OCI-LY1 (cell line): ENCODE measurements around the gene ADGRV1.
"Not testable (repeated sequence)": the region's sequence is repeated elsewhere in the genome, so short reads cannot be mapped to it uniquely, and the experiment has no call there.

ENCODE experiments used
- H2AFZ ChIP-seq: fragments of 200-600 bp; sonication (generic), shearing (Covaris generic); 2 replicates; pipeline ENCODE4 v1.6.0; 2014; ENCODE audit warnings: antibody characterized with exemption, mild to moderate bottlenecking, low read length
- H3F3A ChIP-seq: fragments of 200-600 bp; sonication (generic), shearing (Covaris generic); 2 replicates; pipeline ENCODE4 v1.6.0; 2014; ENCODE audit warnings: mild to moderate bottlenecking, antibody characterized with exemption, low read length, moderate library complexity; ENCODE audit not compliant: insufficient read depth
- H3K27ac ChIP-seq: fragments of 200-600 bp; sonication (generic); 2 replicates; pipeline ENCODE4 v1.5.1; 2014; ENCODE audit warnings: low read length, mixed run types, mild to moderate bottlenecking, low read depth; ENCODE audit not compliant: poor library complexity, severe bottlenecking
- H3K27me3 ChIP-seq: fragments of 200-600 bp; sonication (generic); 2 replicates; pipeline ENCODE4 v1.6.0; 2014; ENCODE audit warnings: antibody characterized with exemption, mild to moderate bottlenecking, low read length, moderate library complexity; ENCODE audit not compliant: insufficient read depth
- H3K36me3 ChIP-seq: fragments of 200-600 bp; sonication (generic); 2 replicates; pipeline ENCODE4 v1.6.1; 2014; ENCODE audit warnings: mild to moderate bottlenecking, antibody characterized with exemption, low read length, moderate library complexity, mixed read lengths; ENCODE audit not compliant: insufficient read depth
- H3K4me1 ChIP-seq: fragments of 200-600 bp; sonication (generic); 2 replicates; pipeline ENCODE4 v1.5.1; 2014; ENCODE audit warnings: mild to moderate bottlenecking, low read length, moderate library complexity; ENCODE audit not compliant: insufficient read depth, severe bottlenecking
- H3K4me2 ChIP-seq: fragments of 200-600 bp; sonication (generic), shearing (Covaris generic); 2 replicates; pipeline ENCODE4 v1.6.1; 2014; ENCODE audit warnings: low read length
- H3K4me3 ChIP-seq: fragments of 200-600 bp; sonication (generic); 2 replicates; pipeline ENCODE4 v1.5.1; 2014; ENCODE audit warnings: low read length, low read depth, mild to moderate bottlenecking, mixed read lengths; ENCODE audit not compliant: poor library complexity, severe bottlenecking
- H3K79me2 ChIP-seq: fragments of 200-600 bp; shearing (Covaris generic); 2 replicates; pipeline ENCODE4 v1.6.1; 2016; ENCODE audit warnings: mixed run types, low read length, mixed read lengths; ENCODE audit not compliant: insufficient read depth
- H3K9ac ChIP-seq: fragments of 200-600 bp; sonication (generic), shearing (Covaris generic); 2 replicates; pipeline ENCODE4 v1.6.1; 2014; ENCODE audit warnings: mild to moderate bottlenecking, low read length, mixed read lengths
- H3K9me2 ChIP-seq: fragments of 200-600 bp; sonication (generic), shearing (Covaris generic); 2 replicates; pipeline ENCODE4 v1.6.1; 2014; ENCODE audit warnings: low read depth, mild to moderate bottlenecking, low read length, mixed read lengths
- H3K9me3 ChIP-seq: fragments of 200-600 bp; shearing (Covaris generic); 2 replicates; pipeline ENCODE4 v1.6.1; 2014; ENCODE audit warnings: low read length, mixed read lengths
- H4K20me1 ChIP-seq: fragments of 200-600 bp; sonication (generic), shearing (Covaris generic); 2 replicates; pipeline ENCODE4 v1.6.0; 2016; ENCODE audit warnings: mild to moderate bottlenecking, low read length; ENCODE audit not compliant: insufficient read depth
- EZH2 ChIP-seq: fragments of 200-600 bp; sonication (generic), shearing (Covaris generic); IDR thresholded peaks from 2 replicates; pipeline ENCODE4 v1.8.0; 2017; ENCODE audit warnings: borderline replicate concordance, mixed run types, mild to moderate bottlenecking, antibody characterized with exemption, low read length, moderate library complexity, mixed read lengths
- TF ChIP-seq, protein P1 (sequence below): fragments of 200-600 bp; sonication (generic), shearing (Covaris generic); IDR thresholded peaks from 2 replicates; pipeline ENCODE4 v1.5.1; 2017; ENCODE audit warnings: mild to moderate bottlenecking, antibody characterized with exemption, low read length, moderate library complexity, mixed read lengths

The ADGRV1 gene

DNA sequence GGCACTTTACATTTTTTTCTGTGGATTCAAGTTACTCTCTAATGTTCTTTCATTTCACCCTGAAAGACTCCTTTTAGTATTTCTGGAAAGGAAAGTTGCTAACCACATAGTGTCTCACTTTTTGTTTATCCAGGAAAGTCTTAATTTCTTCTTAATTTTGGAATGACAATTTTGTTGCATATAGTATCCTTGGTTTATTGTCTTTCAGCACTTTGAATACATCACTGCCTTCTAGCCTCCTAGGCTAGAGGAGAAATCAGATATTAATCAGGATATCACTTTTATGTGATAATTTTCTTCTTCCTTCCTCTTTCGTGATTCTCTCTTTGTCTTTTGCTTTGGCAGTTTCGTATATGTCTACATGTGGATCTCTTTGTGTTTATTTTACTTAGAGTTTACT, 11.4 kb downstream of the ADGRV1 start:
- no peaks in the 10 kb centered on the region for H3K36me3 ChIP-seq
- no peak overlapping the region for H3K4me3 ChIP-seq
- no peak overlapping the region for H2AFZ ChIP-seq
- H3K79me2 ChIP-seq, result no peaks in the 10 kb centered on the region
- no peak overlapping the region for H3K4me2 ChIP-seq
- no peaks in the 10 kb centered on the region for H3K27me3 ChIP-seq
- H4K20me1 ChIP-seq, result no peaks in the 10 kb centered on the region
- no peak overlapping the region for H3K27ac ChIP-seq
- no peaks in the 10 kb centered on the region for H3F3A ChIP-seq
- H3K4me1 ChIP-seq, result no peaks in the 10 kb centered on the region
- H3K9me2 ChIP-seq, result no peaks in the 10 kb centered on the region
- H3K9ac ChIP-seq, result no peak overlapping the region
- TF ChIP-seq EZH2, result no peak
- TF ChIP-seq, protein P1, sequence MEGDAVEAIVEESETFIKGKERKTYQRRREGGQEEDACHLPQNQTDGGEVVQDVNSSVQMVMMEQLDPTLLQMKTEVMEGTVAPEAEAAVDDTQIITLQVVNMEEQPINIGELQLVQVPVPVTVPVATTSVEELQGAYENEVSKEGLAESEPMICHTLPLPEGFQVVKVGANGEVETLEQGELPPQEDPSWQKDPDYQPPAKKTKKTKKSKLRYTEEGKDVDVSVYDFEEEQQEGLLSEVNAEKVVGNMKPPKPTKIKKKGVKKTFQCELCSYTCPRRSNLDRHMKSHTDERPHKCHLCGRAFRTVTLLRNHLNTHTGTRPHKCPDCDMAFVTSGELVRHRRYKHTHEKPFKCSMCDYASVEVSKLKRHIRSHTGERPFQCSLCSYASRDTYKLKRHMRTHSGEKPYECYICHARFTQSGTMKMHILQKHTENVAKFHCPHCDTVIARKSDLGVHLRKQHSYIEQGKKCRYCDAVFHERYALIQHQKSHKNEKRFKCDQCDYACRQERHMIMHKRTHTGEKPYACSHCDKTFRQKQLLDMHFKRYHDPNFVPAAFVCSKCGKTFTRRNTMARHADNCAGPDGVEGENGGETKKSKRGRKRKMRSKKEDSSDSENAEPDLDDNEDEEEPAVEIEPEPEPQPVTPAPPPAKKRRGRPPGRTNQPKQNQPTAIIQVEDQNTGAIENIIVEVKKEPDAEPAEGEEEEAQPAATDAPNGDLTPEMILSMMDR, result no peak
- no peaks in the 10 kb centered on the region for H3K9me3 ChIP-seq

DNA sequence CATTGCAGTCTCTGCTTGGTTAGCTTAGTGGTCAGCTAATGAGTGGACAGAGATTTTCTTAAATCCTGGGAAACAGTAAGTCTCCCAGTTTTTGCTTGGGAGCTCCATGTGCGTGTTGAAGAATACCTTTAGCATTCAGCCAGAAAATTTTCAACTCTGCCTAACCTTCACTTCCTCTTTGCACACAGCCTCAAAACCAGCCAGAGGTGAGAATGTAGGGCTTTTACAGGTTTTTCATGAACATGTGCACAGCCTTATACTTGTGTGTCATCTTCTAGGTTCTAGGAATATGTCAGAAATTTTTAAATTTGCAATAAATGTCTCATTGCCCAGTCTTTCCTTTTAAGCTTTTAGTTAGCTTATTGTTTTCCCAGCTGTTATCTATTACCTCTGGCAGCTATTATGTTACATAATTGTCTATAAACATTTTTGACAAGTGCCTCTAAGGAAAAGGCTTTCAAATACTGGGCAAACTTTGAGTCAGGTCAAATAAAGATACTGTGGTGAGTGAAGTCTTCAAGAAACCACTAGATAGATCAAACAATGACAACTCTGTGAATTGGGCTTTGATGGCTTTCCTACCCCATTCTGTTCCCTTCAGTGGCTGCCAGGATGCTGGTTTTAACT, 12.7 kb downstream of the ADGRV1 start:
- Histone ChIP-seq H3K27me3 (no peaks in the 10 kb centered on the region), H3K79me2 (no peaks in the 10 kb centered on the region)

GRCh38 chr5:90575712-90576111, 17.1 kb downstream of the ADGRV1 start:
- H3K9me3 ChIP-seq, result no peaks in the 10 kb centered on the region
- H3K27ac ChIP-seq, result no peak overlapping the region
- H3K4me1 ChIP-seq, result no peaks in the 10 kb centered on the region
- no peak overlapping the region for H3K9ac ChIP-seq
- no peaks in the 10 kb centered on the region for H3K27me3 ChIP-seq
- no peaks in the 10 kb centered on the region for H3F3A ChIP-seq
- no peak overlapping the region for H2AFZ ChIP-seq
- H3K4me3 ChIP-seq, result no peak overlapping the region
- no peak overlapping the region for H3K4me2 ChIP-seq
- H3K36me3 ChIP-seq, result no peaks in the 10 kb centered on the region
- no peaks in the 10 kb centered on the region for H3K9me2 ChIP-seq
- TF ChIP-seq, protein P1, result no peak
- no peak for TF ChIP-seq EZH2
- no peaks in the 10 kb centered on the region for H3K79me2 ChIP-seq
- no peaks in the 10 kb centered on the region for H4K20me1 ChIP-seq

More for the DNA sequence above, 12.7 kb downstream of the ADGRV1 start:
- no peak overlapping the region for H3K4me2 ChIP-seq
- no peaks in the 10 kb centered on the region for H4K20me1 ChIP-seq
- TF ChIP-seq EZH2, result no peak
- TF ChIP-seq, protein P1, result no peak
- H3K9me2 ChIP-seq, result no peaks in the 10 kb centered on the region
- no peak overlapping the region for H3K4me3 ChIP-seq
- H3K9ac ChIP-seq, result no peak overlapping the region
- H3K9me3 ChIP-seq, result no peaks in the 10 kb centered on the region
- H3K36me3 ChIP-seq, result no peaks in the 10 kb centered on the region
- no peak overlapping the region for H3K27ac ChIP-seq
- no peak overlapping the region for H2AFZ ChIP-seq
- H3K4me1 ChIP-seq, result no peaks in the 10 kb centered on the region
- H3F3A ChIP-seq, result no peaks in the 10 kb centered on the region

- H3K4me3 ChIP-seq, H3K79me2 ChIP-seq: not testable (repeated sequence)
Observed at GRCh38 chr5:90576566-90576965, 18.0 kb downstream of the ADGRV1 start.

GRCh38 chr5:90579905-90580304, 21.3 kb downstream of the ADGRV1 start:
- not testable (repeated sequence) for H3K4me3 ChIP-seq, H2AFZ ChIP-seq, H3K79me2 ChIP-seq, H3K9ac ChIP-seq, H3K4me1 ChIP-seq, H3K27me3 ChIP-seq, H3K36me3 ChIP-seq, H4K20me1 ChIP-seq, H3K9me2 ChIP-seq, H3K4me2 ChIP-seq, H3K27ac ChIP-seq, H3F3A ChIP-seq, H3K9me3 ChIP-seq

More at GRCh38 chr5:90576566-90576965, 18.0 kb downstream of the ADGRV1 start:
- H3K27me3 ChIP-seq, H3K9me2 ChIP-seq, H3K36me3 ChIP-seq, H3K4me2 ChIP-seq, H3K27ac ChIP-seq, H2AFZ ChIP-seq, H3F3A ChIP-seq, H4K20me1 ChIP-seq, H3K4me1 ChIP-seq, H3K9ac ChIP-seq, H3K9me3 ChIP-seq: not testable (repeated sequence)
